HG02763 (cell line): ENCODE data around the gene CD53.

Experiments used
- ATAC-seq: cut with Tn5 transposase; IDR thresholded peaks from one replicate; pipeline ENCODE4 v1.9.1; 2021; ENCODE audit warnings: mild to moderate bottlenecking, moderate library complexity; ENCODE audit not compliant: unreplicated experiment

The CD53 gene

DNA sequence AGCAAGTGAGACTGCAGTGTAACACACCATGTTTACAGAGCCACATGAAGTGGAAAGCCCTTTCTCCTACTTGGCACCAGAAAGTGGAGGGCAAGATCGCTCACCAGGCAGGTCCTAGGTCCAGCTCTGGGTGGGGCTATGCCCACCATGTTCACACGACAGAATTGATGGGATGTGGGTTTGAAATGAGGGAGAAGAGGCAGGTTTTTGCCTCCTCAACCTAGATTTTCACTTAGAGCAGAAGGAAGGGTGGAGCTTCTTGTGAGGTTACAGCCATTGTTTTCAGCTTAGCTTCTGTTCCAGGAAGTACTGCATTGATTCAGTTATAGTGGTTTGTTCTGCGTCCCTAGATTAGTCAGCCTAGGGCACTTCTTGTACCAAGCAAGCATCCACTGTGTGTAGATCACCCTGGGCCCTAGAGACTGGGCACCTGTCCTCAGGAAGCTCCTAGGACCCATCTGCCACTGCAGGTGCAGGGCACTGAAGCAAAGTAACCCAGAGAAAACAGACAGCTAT is 2.3 kb downstream of the CD53 start:
- ATAC-seq: peak; percentile 29

- ATAC-seq: no peak
Measured at GRCh38 chr1:110876748-110877341, 3.9 kb downstream of the CD53 start.

GRCh38 chr1:110877364-110877763 is 4.4 kb downstream of the CD53 start:
- ATAC-seq: no peak

DNA sequence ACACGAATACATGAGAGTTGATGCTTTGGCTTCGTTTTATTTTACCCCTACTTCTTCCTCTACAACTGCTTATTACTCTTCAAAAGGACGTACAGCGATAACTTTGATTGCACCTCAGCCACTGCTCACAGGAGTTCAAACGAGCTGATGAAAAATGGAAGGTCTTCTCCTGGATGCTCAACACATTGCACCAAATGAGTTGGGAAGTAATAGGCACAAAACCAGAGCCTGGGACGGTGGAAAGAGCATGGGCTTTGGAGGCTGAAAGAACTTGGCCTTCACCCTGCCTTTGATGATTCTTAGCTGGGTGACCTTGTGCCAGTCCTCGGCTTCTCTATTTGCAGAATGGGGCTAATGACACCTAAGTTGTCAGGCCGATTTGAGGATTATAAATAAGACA is 4.8 kb downstream of the CD53 start:
- no peak for ATAC-seq

- ATAC-seq: no peak
Measured at GRCh38 chr1:110878591-110878990, 5.6 kb downstream of the CD53 start.

GRCh38 chr1:110878993-110879392 is 6.0 kb downstream of the CD53 start:
- no peak for ATAC-seq

DNA sequence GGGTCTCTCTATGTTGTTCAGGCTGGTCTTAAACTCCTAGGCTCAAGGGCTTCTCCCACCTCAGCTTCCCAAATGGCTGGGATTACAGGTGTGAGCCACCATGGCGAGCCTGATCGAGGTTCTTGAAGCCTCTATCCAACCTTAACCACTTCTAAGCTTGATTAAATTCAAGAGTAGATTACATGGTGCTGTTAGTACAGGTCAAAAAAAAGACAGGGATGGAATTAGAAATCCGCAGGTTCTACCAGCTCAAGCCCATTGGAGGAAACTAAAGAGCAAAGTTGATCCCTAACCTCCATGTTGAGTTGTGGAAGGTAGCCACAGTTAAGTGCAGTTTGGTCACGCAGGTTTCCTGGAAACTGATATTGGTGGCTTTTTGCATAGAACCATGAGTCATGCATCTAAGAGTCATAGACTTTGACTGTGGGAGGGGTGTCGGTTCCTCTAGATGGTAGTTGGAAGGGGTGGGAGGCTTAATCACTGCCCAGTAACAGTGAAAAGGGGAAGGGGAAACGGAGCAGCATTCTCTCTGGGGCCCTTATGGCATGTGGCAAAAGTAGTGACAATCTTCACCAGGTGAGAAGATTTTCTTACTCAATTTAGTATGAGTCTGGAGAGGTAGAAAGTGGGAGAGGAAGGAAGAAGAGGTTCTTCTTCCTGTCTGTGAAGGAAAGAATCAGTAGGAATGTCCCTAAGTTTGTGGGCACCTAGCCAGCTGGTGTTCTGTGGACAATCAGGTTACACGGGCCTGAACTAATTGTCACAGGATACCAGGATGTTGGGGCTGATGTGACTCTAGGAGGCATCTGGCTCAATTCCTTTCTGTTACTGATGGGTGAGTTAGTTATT is 7.0 kb downstream of the CD53 start:
- peak; percentile 63 for ATAC-seq

- ATAC-seq: no peak
Measured at GRCh38 chr1:110880708-110881374, 7.9 kb downstream of the CD53 start.

DNA sequence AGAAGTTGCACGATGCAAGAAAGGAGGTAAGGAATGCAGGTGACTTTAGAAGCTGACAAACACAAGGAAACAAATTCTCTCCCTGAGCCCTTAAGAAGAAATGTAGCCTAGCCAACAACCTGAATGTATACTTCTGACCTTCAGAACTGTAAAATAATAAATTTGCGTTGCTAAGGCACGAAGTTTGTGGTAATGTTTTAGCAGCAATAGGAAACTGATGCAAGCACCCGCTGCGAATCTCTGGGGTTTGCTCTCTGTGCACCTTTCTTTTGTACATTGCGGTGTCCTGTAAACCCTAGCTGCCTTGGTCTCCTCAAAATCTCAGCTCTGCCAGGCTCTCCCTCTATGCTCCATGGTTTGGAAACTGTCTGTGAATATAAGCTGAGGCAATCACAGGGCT is 15.1 kb downstream of the CD53 start:
- ATAC-seq: no peak

DNA sequence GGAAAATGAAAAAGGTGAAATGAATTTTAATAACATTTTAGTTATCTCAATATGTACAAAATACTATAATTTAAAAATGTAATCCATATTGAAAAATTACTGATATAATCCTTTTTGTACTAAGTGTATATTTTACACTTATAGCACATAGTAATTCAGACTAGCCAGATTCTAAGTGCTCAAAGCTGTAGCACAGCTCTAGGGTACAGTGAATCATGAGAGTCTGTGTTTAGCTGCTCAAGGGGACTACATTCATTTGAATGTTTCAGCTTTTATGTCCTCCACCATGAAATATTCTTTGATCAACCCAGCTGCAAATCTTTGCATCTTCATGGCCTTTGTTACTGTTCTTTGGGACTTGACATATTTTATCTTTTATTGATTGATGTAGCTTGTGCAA is 15.7 kb downstream of the CD53 start:
- no peak for ATAC-seq

- no peak for ATAC-seq
Measured at GRCh38 chr1:110890474-110891196, 17.7 kb downstream of the CD53 start.

- no peak for ATAC-seq
Measured at GRCh38 chr1:110893908-110894490, 21.1 kb downstream of the CD53 start.

DNA sequence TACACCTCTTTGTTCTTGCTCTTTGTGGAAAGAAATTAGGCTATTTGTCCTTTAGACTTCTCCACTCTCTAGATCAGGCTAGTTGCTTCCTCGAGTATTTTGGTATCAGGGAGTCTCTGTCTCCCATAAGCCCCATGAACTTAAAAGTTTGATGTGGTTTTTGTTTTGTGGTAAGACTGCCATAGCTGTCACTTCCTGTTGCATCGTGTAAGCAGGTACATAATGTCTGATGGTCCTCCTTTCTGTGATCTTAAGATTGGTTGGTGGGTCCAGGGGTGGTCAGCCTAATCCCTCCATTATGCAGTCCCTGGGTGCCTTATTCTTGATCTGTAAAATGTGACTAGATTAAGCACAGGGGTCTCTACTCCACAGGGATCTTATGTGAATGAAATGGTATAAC is 23.1 kb downstream of the CD53 start:
- ATAC-seq: no peak

GRCh38 chr1:110897681-110898080 is 24.7 kb downstream of the CD53 start:
- ATAC-seq: no peak

DNA sequence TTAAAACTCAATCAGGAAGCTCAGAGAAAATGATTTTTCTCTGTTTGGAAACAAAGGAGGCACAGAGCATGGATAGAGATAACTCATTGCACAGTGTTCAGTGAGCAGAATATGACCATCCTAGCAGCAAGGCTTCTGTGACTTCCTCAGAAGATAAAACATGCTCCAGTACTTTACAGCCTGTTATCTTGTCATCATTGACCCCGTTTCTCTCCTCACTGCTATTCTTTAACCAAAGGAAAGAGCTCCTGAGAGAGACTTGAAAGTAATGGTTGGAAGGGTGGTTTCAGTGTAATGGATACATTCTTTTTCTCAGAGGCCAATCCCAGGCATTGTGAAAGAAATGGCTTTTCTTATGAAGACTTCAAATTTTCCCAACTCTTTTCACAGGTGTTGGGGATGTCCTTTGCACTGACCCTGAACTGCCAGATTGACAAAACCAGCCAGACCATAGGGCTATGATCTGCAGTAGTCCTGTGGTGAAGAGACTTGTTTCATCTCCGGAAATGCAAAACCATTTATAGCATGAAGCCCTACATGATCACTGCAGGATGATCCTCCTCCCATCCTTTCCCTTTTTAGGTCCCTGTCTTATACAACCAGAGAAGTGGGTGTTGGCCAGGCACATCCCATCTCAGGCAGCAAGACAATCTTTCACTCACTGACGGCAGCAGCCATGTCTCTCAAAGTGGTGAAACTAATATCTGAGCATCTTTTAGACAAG is 25.9 kb downstream of the CD53 start:
- ATAC-seq: no peak

GRCh38 chr1:110899458-110899843 is 26.5 kb downstream of the CD53 start:
- ATAC-seq: no peak

DNA sequence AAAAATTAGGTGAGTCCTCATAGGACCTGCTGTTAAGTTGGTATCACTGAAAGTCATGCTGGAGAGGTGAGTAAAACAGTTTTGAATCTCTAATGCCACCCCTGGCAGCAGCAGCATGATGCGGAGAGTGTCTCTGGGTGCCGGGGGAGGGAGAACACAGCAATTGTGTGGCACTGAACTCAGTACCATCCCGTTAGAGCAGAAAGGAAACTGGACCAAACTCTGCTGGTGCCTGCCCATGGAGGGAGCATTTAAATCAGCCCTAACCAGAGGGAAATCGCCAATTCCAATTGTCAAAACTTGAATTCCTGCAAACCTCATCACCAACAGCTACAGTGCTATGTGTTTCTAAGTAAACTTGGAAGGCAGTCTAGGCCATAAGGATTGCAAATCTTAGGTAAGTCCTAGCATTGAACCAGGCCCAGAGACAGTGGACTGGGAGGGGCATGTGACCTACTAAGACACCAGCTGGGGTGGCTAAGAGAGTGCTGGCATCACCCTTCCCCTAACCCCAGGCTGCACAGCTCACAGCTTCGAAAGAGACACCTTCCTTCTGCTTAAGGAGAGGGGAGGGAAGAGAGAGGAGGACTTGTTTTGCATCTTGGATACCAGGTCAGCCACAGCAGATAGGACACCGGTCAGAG is 30.0 kb downstream of the CD53 start:
- ATAC-seq: no peak

- ATAC-seq: no peak
Measured at GRCh38 chr1:110903853-110904500, 31.0 kb downstream of the CD53 start.

GRCh38 chr1:110912784-110913183 is 39.8 kb downstream of the CD53 start:
- no peak for ATAC-seq
